ENCODE results near the gene KCNK3. TPM values are rescaled to one million over a fixed set of nuclear protein-coding genes. Genes with fewer than 3 reads are reported as not detected.

KCNK3 gene
- polyA plus RNA-seq, 1 donor from 2014 or later = 12.9 TPM

DNA sequence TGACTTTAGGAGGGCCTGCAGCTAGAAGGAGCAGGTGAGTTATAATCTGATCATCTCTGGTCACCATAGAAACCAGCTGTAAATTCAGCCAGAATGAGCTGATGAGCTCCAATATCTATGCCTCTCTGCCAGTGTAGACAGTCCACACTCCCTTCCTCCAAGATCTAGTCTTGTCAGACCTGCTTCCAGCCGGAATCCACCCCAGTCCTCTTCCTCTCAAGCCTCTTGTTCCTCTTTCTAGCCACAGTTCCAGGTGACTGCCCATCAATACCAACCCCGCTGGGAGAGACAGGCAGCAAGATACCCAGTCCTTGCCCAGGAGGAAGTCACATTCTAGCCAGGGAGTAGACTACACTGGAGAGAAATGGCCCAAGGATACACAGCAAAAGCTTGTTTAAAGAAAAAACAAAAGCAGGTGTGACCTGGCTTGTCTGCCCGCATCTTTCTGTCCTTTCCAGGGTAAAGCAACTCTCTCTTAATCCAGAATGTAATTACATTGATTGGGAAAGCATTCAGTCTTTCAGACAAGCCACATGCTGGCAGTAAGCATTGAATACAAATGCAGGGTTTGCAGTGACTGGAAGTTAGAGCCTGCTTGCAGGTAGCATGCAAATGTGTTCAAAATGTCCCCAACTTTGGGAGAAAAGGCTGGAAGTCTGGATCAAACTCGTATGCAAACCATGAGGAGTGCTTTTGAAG is 62.6 kb downstream of the KCNK3 start:
- Histone ChIP-seq H3K27me3 (ENCODE audit: insufficient read depth, low read depth, low read length) (no peaks in the 10 kb centered on the region), H3K36me3 (ENCODE audit: insufficient read depth, low read length) (no peaks in the 10 kb centered on the region), H3K4me3 (ENCODE audit: low read length) (no peak overlapping the region), H4K20me1 (ENCODE audit: insufficient read depth) (no peaks in the 10 kb centered on the region), H2AFZ (ENCODE audit: low read depth, low read length) (no peak overlapping the region), H3K9me2 (ENCODE audit: insufficient read depth, low read length) (no peaks in the 10 kb centered on the region), H3K4me2 (ENCODE audit: low read length) (no peak overlapping the region), H3K27ac (ENCODE audit: low read length) (no peak overlapping the region), H3F3A (ENCODE audit: insufficient read depth, low read length, poor library complexity, severe bottlenecking) (no peaks in the 10 kb centered on the region), H3K9ac (ENCODE audit: low read length) (no peak overlapping the region), H3K79me2 (replicated peaks; ENCODE audit: insufficient read depth, low read length) (no peaks in the 10 kb centered on the region), H3K9me3 (ENCODE audit: low read length) (no peaks in the 10 kb centered on the region)
- TF ChIP-seq EP300 (conservative IDR thresholded peaks at IDR 0.05; ENCODE audit: poor library complexity, severe bottlenecking) = no peak
- TF ChIP-seq, protein P1, sequence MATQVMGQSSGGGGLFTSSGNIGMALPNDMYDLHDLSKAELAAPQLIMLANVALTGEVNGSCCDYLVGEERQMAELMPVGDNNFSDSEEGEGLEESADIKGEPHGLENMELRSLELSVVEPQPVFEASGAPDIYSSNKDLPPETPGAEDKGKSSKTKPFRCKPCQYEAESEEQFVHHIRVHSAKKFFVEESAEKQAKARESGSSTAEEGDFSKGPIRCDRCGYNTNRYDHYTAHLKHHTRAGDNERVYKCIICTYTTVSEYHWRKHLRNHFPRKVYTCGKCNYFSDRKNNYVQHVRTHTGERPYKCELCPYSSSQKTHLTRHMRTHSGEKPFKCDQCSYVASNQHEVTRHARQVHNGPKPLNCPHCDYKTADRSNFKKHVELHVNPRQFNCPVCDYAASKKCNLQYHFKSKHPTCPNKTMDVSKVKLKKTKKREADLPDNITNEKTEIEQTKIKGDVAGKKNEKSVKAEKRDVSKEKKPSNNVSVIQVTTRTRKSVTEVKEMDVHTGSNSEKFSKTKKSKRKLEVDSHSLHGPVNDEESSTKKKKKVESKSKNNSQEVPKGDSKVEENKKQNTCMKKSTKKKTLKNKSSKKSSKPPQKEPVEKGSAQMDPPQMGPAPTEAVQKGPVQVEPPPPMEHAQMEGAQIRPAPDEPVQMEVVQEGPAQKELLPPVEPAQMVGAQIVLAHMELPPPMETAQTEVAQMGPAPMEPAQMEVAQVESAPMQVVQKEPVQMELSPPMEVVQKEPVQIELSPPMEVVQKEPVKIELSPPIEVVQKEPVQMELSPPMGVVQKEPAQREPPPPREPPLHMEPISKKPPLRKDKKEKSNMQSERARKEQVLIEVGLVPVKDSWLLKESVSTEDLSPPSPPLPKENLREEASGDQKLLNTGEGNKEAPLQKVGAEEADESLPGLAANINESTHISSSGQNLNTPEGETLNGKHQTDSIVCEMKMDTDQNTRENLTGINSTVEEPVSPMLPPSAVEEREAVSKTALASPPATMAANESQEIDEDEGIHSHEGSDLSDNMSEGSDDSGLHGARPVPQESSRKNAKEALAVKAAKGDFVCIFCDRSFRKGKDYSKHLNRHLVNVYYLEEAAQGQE (IDR thresholded peaks at IDR 0.05; ENCODE audit: borderline replicate concordance) = no peak

GRCh38 chr2:26756337-26756736 is 63.8 kb downstream of the KCNK3 start:
- H3K27me3 ChIP-seq (ENCODE audit: insufficient read depth, low read depth, low read length) = no peaks in the 10 kb centered on the region
- no peak overlapping the region for H3K27ac ChIP-seq (ENCODE audit: low read length)
- H3K79me2 ChIP-seq (replicated peaks; ENCODE audit: insufficient read depth, low read length) = no peaks in the 10 kb centered on the region
- H3K9me2 ChIP-seq (ENCODE audit: insufficient read depth, low read length) = no peaks in the 10 kb centered on the region
- H2AFZ ChIP-seq (ENCODE audit: low read depth, low read length) = no peak overlapping the region
- TF ChIP-seq TAF1 (IDR thresholded peaks at IDR 0.05; ENCODE audit: low read depth) (no peak), MXI1 (conservative IDR thresholded peaks at IDR 0.05; ENCODE audit: poor library complexity, severe bottlenecking) (no peak)
- TF ChIP-seq, protein P1 (IDR thresholded peaks at IDR 0.05; ENCODE audit: borderline replicate concordance) = no peak
- H4K20me1 ChIP-seq (ENCODE audit: insufficient read depth) = no peaks in the 10 kb centered on the region
- no peak overlapping the region for H3K9ac ChIP-seq (ENCODE audit: low read length)
- no peaks in the 10 kb centered on the region for H3K36me3 ChIP-seq (ENCODE audit: insufficient read depth, low read length)
- H3K4me2 ChIP-seq (ENCODE audit: low read length) = no peak overlapping the region
- H3F3A ChIP-seq (ENCODE audit: insufficient read depth, low read length, poor library complexity, severe bottlenecking) = no peaks in the 10 kb centered on the region
- no peak overlapping the region for H3K4me3 ChIP-seq (ENCODE audit: low read length)
- no peaks in the 10 kb centered on the region for H3K9me3 ChIP-seq (ENCODE audit: low read length)
